Astrocyte (in vitro differentiated cells and primary cell): ENCODE measurements around the gene IER2. TPM values are rescaled to one million over a fixed set of nuclear protein-coding genes. Genes with fewer than 3 reads are reported as not detected.

Source experiments
- DNase-seq: peaks from one replicate; pipeline ENCODE4 v3.0.0-alpha.2; 2010; ENCODE audit warnings: low read depth
- FAIRE-seq: peaks from 2 replicates; lab custom pipeline; 2011; peaks lifted over from hg19 to GRCh38; lab: Jason Lieb, UNC
- H2AFZ ChIP-seq: 2 replicates; pipeline ENCODE4 v1.6.0; 2012; ENCODE audit warnings: low read depth, low read length, inconsistent platforms
- H3K27ac ChIP-seq: 2 replicates; pipeline ENCODE4 v1.5.1; 2011; ENCODE audit warnings: low read depth, low read length, inconsistent platforms
- H3K27me3 ChIP-seq: 2 replicates; pipeline ENCODE4 v1.6.0; 2011; ENCODE audit warnings: low read length, inconsistent platforms; ENCODE audit not compliant: insufficient read depth
- H3K36me3 ChIP-seq: 2 replicates; pipeline ENCODE4 v1.5.1; 2011; ENCODE audit warnings: low read length, inconsistent platforms; ENCODE audit not compliant: insufficient read depth
- H3K4me1 ChIP-seq: 2 replicates; pipeline ENCODE4 v1.5.1; 2011; ENCODE audit warnings: low read length, inconsistent platforms; ENCODE audit not compliant: insufficient read depth
- H3K4me2 ChIP-seq: 2 replicates; pipeline ENCODE4 v1.6.0; 2012; ENCODE audit warnings: low read length, inconsistent platforms
- H3K4me3 ChIP-seq: 2 replicates; pipeline ENCODE4 v1.5.1; 2011; ENCODE audit warnings: low read depth, mild to moderate bottlenecking, low read length, inconsistent platforms; ENCODE audit not compliant: insufficient read depth
- H3K79me2 ChIP-seq: 2 replicates; pipeline ENCODE4 v1.6.0; 2012; ENCODE audit warnings: mild to moderate bottlenecking, low read length, inconsistent platforms; ENCODE audit not compliant: insufficient read depth
- H3K9ac ChIP-seq: 2 replicates; pipeline ENCODE4 v1.6.0; 2012; ENCODE audit warnings: mild to moderate bottlenecking, low read length, inconsistent platforms
- H3K9me3 ChIP-seq: 2 replicates; pipeline ENCODE4 v1.5.1; 2012; ENCODE audit warnings: low read depth, mild to moderate bottlenecking, low read length, inconsistent platforms; ENCODE audit not compliant: insufficient read depth
- H4K20me1 ChIP-seq: 2 replicates; pipeline ENCODE4 v1.6.0; 2012; ENCODE audit warnings: low read length, inconsistent platforms; ENCODE audit not compliant: insufficient read depth
- H3K27ac Mint-ChIP-seq: one replicate; pipeline ENCODE4 v1.8.0; 2021; ENCODE audit warnings: mild to moderate bottlenecking, mixed read lengths; ENCODE audit not compliant: unreplicated experiment
- H3K27me3 Mint-ChIP-seq: one replicate; pipeline ENCODE4 v1.8.0; 2021; ENCODE audit warnings: low read depth, mixed read lengths; ENCODE audit not compliant: unreplicated experiment
- H3K36me3 Mint-ChIP-seq: one replicate; pipeline ENCODE4 v1.8.0; 2021; ENCODE audit warnings: low read depth, mixed read lengths; ENCODE audit not compliant: unreplicated experiment
- H3K4me1 Mint-ChIP-seq: one replicate; pipeline ENCODE4 v1.8.0; 2021; ENCODE audit warnings: low read depth, mixed read lengths; ENCODE audit not compliant: unreplicated experiment
- H3K4me3 Mint-ChIP-seq: one replicate; pipeline ENCODE4 v1.8.0; 2021; ENCODE audit warnings: mild to moderate bottlenecking, moderate library complexity, mixed read lengths; ENCODE audit not compliant: unreplicated experiment
- H3K9me3 Mint-ChIP-seq: one replicate; pipeline ENCODE4 v1.8.0; 2021; ENCODE audit warnings: mild to moderate bottlenecking, mixed read lengths; ENCODE audit not compliant: unreplicated experiment
- CTCF ChIP-seq: IDR thresholded peaks from 2 replicates; pipeline ENCODE4 v1.5.1; 2011; ENCODE audit warnings: low read depth, mild to moderate bottlenecking, inconsistent platforms, low read length, moderate library complexity; ENCODE audit not compliant: insufficient read depth
- EZH2 ChIP-seq: IDR thresholded peaks from 2 replicates; pipeline ENCODE4 v1.6.1; 2012; ENCODE audit warnings: mild to moderate bottlenecking, low read length, inconsistent platforms; ENCODE audit not compliant: insufficient read depth
- total RNA-seq: library from RNA; stranded (reverse); gene quantifications from 2 replicates; pipeline ENCODE4 v1.2.1, GENCODE V29; 2021

Gene IER2
- total RNA-seq, 1 donor from 2014 or later: 71.3 TPM

GRCh38 chr19:13153569-13154240 is 3.5 kb downstream of the IER2 start:
- no peak for TF ChIP-seq EZH2
- no peak for TF ChIP-seq CTCF
- Mint-ChIP-seq H3K27ac (peak overlapping the region; percentile 99), H3K4me3 (peak overlapping the region; percentile 95), H3K9me3 (no peaks in the 10 kb centered on the region), H3K36me3 (peaks cover 15% of the 10 kb centered on the region), H3K4me1 (peaks cover 8% of the 10 kb centered on the region), H3K27me3 (no peaks in the 10 kb centered on the region)
- peaks cover 32% of the 10 kb centered on the region for H3K4me1 ChIP-seq
- H3K36me3 ChIP-seq: no peaks in the 10 kb centered on the region
- H2AFZ ChIP-seq: no peak overlapping the region
- peak overlapping the region; percentile 95 for H3K27ac ChIP-seq
- H3K27me3 ChIP-seq: no peaks in the 10 kb centered on the region
- FAIRE-seq (no peak), DNase-seq (peak; percentile 23)
- H4K20me1 ChIP-seq: peaks cover 33% of the 10 kb centered on the region
- H3K9me3 ChIP-seq: no peaks in the 10 kb centered on the region
- peaks cover 57% of the 10 kb centered on the region for H3K79me2 ChIP-seq
- H3K4me3 ChIP-seq: peak overlapping the region; percentile 100
- peak overlapping the region; percentile 100 for H3K9ac ChIP-seq
- peak overlapping the region; percentile 97 for H3K4me2 ChIP-seq

- H3K27ac ChIP-seq: peak overlapping the region; percentile 95
- no peak for FAIRE-seq
- H3K9me3 Mint-ChIP-seq: no peaks in the 10 kb centered on the region
These were observed 4.1 kb downstream of the IER2 start for GRCh38 chr19:13154241-13154778.

More at GRCh38 chr19:13154241-13154778, 4.1 kb downstream of the IER2 start:
- no peaks in the 10 kb centered on the region for H3K9me3 ChIP-seq
- peaks cover 15% of the 10 kb centered on the region for H3K36me3 Mint-ChIP-seq
- H2AFZ ChIP-seq: no peak overlapping the region
- peaks cover 30% of the 10 kb centered on the region for H4K20me1 ChIP-seq
- H3K27me3 Mint-ChIP-seq: no peaks in the 10 kb centered on the region
- H3K36me3 ChIP-seq: no peaks in the 10 kb centered on the region
- peak overlapping the region; percentile 97 for H3K4me2 ChIP-seq
- no peaks in the 10 kb centered on the region for H3K27me3 ChIP-seq
- peaks cover 26% of the 10 kb centered on the region for H3K4me1 ChIP-seq
- peaks cover 52% of the 10 kb centered on the region for H3K79me2 ChIP-seq
- peak; percentile 92 for DNase-seq
- H3K4me1 Mint-ChIP-seq: peaks cover 7% of the 10 kb centered on the region
- peak overlapping the region; percentile 100 for H3K9ac ChIP-seq
- H3K4me3 Mint-ChIP-seq: peak overlapping the region; percentile 95
- TF ChIP-seq CTCF: no peak
- no peak for TF ChIP-seq EZH2
- peak overlapping the region; percentile 99 for H3K27ac Mint-ChIP-seq
- peak overlapping the region; percentile 100 for H3K4me3 ChIP-seq
